Natural killer cell treated with Interleukin-12 subunit alpha and Interleukin-12 subunit beta and Interleukin-15 and Interleukin-18, amount 100 ng/mL, for 72 hours (primary cell): ENCODE data around the gene LEMD2. TPM values are rescaled to one million over a fixed set of nuclear protein-coding genes. Genes with fewer than 3 reads are reported as not detected.

Experiments
- ATAC-seq, 2 donors: fragments of 150-1000 bp; cut with Tn5 transposase in 1 of 2; sonication (Bioruptor Pico), chemical (Tn5 transposase) in 1 of 2; 2 replicates each; pipeline ENCODE4 v1.10.0; 2021
- DNase-seq: peaks from one replicate; pipeline ENCODE4 v3.0.0; 2022; ENCODE audit warnings: low spot score
- H3K27ac Mint-ChIP-seq, 2 donors: 1 replicate in 1 of 2; 2 replicates in 1 of 2; pipeline ENCODE4 v1.8.0; 2022; ENCODE audit warnings: mixed read lengths in 2 of 2, mild to moderate bottlenecking in 1 of 2, moderate library complexity in 1 of 2
- H3K27me3 Mint-ChIP-seq, 2 donors: 1 replicate in 1 of 2; 2 replicates in 1 of 2; pipeline ENCODE4 v1.8.0; 2022; ENCODE audit warnings: mixed read lengths in 2 of 2
- H3K36me3 Mint-ChIP-seq: one replicate; pipeline ENCODE4 v1.8.0; 2022; ENCODE audit warnings: mixed read lengths
- H3K4me1 Mint-ChIP-seq, 2 donors: 1 replicate in 1 of 2; 2 replicates in 1 of 2; pipeline ENCODE4 v1.8.0; 2022; ENCODE audit warnings: low read depth in 2 of 2, mixed read lengths in 2 of 2, mild to moderate bottlenecking in 1 of 2
- H3K4me3 Mint-ChIP-seq: one replicate; pipeline ENCODE4 v1.8.0; 2022; ENCODE audit warnings: mixed read lengths
- H3K9me3 Mint-ChIP-seq: 2 replicates; pipeline ENCODE4 v1.8.0; 2022; ENCODE audit warnings: mixed read lengths
- total RNA-seq, 2 donors: library from RNA; stranded (reverse); gene quantifications; one replicate each; pipeline ENCODE4 v1.2.3, GENCODE V29; 2022

LEMD2 gene
- total RNA-seq, 2 donors from 2014 or later: 62.1 to 67.6 TPM

DNA sequence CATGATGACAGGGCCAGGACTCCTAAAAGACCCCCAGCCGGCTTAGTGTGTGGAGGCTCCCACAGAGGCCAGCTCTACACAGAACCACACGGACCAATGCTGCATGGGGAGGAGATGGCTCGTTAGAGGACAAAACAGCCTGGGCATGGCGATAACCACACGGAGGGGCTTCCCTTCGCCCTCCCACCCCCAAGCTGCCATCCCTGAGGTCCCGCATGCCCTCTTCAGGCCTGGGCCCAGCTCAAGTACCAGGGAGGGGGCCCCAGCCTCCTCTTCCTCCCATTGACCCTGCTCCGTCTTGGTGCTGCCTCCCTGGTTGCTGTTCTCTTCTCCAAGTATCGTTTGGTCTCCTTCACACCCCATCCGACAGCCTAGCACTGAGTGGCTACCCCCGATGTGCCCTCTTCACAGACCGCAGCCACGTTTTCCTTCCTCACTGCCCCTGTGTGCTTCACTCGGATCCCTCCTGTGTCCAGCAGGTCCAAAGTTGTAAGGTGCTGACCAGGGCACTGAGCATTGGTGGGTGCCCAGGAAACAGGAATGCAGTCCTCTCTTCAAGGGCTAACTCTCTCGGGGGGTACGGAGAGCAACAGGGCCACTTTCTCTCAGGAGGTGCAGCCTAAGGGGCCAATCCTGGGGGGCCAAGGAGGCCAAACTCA, 24.4 kb upstream of the LEMD2 start:
- peaks cover 11 to 14% of the 10 kb centered on the region in 2 donors for H3K4me1 Mint-ChIP-seq
- no peaks in the 10 kb centered on the region for H3K9me3 Mint-ChIP-seq
- H3K4me3 Mint-ChIP-seq: no peak overlapping the region
- DNase-seq: no peak
- peaks cover 45 to 57% of the 10 kb centered on the region in 2 donors for H3K27me3 Mint-ChIP-seq
- no peak for ATAC-seq
- H3K27ac Mint-ChIP-seq: no peak overlapping the region
- H3K36me3 Mint-ChIP-seq: no peaks in the 10 kb centered on the region

- no peak overlapping the region for H3K27ac Mint-ChIP-seq
- DNase-seq: no peak
- H3K27me3 Mint-ChIP-seq: peaks cover 52 to 64% of the 10 kb centered on the region in 2 donors
- H3K4me3 Mint-ChIP-seq: no peak overlapping the region
- no peaks in the 10 kb centered on the region for H3K9me3 Mint-ChIP-seq
- H3K36me3 Mint-ChIP-seq: no peaks in the 10 kb centered on the region
- H3K4me1 Mint-ChIP-seq: peaks cover 18 to 20% of the 10 kb centered on the region in 2 donors
- ATAC-seq: no peak
These were observed 23.7 kb upstream of the LEMD2 start for GRCh38 chr6:33812669-33813068.

GRCh38 chr6:33809594-33809993, 20.7 kb upstream of the LEMD2 start:
- no peak overlapping the region for H3K4me3 Mint-ChIP-seq
- H3K27ac Mint-ChIP-seq: no peak overlapping the region
- no peak for ATAC-seq
- H3K9me3 Mint-ChIP-seq: no peaks in the 10 kb centered on the region
- peaks cover 23 to 32% of the 10 kb centered on the region in 2 donors for H3K4me1 Mint-ChIP-seq
- peaks cover 48 to 55% of the 10 kb centered on the region in 2 donors for H3K27me3 Mint-ChIP-seq
- no peaks in the 10 kb centered on the region for H3K36me3 Mint-ChIP-seq
- no peak for DNase-seq

DNA sequence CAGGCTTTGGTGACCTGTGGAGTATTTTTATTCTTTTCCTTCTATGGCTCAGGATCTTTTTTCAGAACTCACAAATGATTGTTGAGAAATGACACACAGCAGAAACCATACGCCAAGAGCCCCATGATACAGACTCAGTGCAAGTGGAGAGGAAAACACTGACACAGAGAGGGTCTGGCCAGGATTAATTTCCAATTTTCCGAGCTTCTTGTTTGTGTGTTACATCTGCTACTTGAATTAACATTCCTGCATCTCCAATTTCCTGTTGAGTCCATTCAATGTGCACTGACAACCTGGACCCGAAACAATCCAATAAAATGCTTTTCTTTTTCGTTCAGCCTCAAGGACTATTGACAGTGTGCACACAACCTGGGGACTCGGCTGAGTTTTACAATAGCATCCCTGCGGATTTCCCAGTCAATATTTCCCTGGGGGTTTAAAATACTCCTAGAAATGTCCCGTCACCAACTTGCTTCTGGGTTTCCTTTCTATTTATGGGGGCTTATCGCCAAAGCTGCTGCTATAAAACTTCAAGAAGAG, 19.8 kb upstream of the LEMD2 start:
- H3K9me3 Mint-ChIP-seq: no peaks in the 10 kb centered on the region
- H3K27ac Mint-ChIP-seq: no peak overlapping the region
- DNase-seq (no peak), ATAC-seq (no peak)
- no peak overlapping the region for H3K4me3 Mint-ChIP-seq
- peaks cover 49 to 55% of the 10 kb centered on the region in 2 donors for H3K27me3 Mint-ChIP-seq
- no peaks in the 10 kb centered on the region for H3K36me3 Mint-ChIP-seq
- H3K4me1 Mint-ChIP-seq: peaks cover 23 to 32% of the 10 kb centered on the region in 2 donors

DNA sequence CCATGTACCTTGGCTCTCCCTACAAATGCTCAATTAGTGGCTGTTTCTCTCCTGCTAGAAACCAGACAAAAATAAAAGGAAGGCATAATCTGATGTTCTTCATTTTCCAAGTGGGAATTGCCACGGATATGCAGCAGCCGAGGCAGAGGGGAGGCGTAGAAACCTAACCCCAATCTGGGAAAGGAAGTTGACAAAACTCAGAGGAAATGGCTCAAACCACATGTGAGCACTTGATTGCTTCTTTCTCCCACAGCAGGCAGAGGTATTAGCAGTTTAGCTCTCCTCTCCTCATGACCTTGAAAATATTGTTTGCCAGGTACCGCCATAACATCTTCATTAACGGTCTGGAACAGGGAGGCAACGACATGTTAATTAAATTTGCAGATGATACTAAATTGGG, 18.7 kb upstream of the LEMD2 start:
- ATAC-seq (no peak), DNase-seq (no peak)
- peak overlapping the region; percentile 64 for H3K4me3 Mint-ChIP-seq
- H3K4me1 Mint-ChIP-seq: peaks cover 23 to 29% of the 10 kb centered on the region in 2 donors
- H3K9me3 Mint-ChIP-seq: no peaks in the 10 kb centered on the region
- no peaks in the 10 kb centered on the region for H3K36me3 Mint-ChIP-seq
- peak overlapping the region; percentile 1 to 5 for H3K27ac Mint-ChIP-seq
- peaks cover 43 to 53% of the 10 kb centered on the region in 2 donors for H3K27me3 Mint-ChIP-seq

GRCh38 chr6:33806841-33807240, 17.9 kb upstream of the LEMD2 start:
- H3K9me3 Mint-ChIP-seq: no peaks in the 10 kb centered on the region
- H3K4me1 Mint-ChIP-seq: peaks cover 23 to 29% of the 10 kb centered on the region in 2 donors
- DNase-seq (no peak), ATAC-seq (peak in 1 of 2 donors; percentile 24)
- no peak overlapping the region for H3K27ac Mint-ChIP-seq
- no peak overlapping the region for H3K4me3 Mint-ChIP-seq
- H3K36me3 Mint-ChIP-seq: no peaks in the 10 kb centered on the region
- peaks cover 40 to 45% of the 10 kb centered on the region in 2 donors for H3K27me3 Mint-ChIP-seq

- H3K36me3 Mint-ChIP-seq: no peaks in the 10 kb centered on the region
- H3K27ac Mint-ChIP-seq: no peak within 1 kb of the TSS
- H3K4me1 Mint-ChIP-seq: peaks cover 15 to 18% of the 10 kb centered on the region in 2 donors
- ATAC-seq (no peak), DNase-seq (no peak)
- no peaks in the 10 kb centered on the region for H3K9me3 Mint-ChIP-seq
- H3K4me3 Mint-ChIP-seq: no peak within 1 kb of the TSS
- peaks cover 37 to 39% of the 10 kb centered on the region in 2 donors for H3K27me3 Mint-ChIP-seq
These were observed 14.7 kb upstream of the LEMD2 start, which contains the start of gene MLN for GRCh38 chr6:33803571-33804053. Gene MLN, minus strand, starts transcription at chr6:33804003. Its CDS starts 2,840 bp downstream, at chr6:33801163.

DNA sequence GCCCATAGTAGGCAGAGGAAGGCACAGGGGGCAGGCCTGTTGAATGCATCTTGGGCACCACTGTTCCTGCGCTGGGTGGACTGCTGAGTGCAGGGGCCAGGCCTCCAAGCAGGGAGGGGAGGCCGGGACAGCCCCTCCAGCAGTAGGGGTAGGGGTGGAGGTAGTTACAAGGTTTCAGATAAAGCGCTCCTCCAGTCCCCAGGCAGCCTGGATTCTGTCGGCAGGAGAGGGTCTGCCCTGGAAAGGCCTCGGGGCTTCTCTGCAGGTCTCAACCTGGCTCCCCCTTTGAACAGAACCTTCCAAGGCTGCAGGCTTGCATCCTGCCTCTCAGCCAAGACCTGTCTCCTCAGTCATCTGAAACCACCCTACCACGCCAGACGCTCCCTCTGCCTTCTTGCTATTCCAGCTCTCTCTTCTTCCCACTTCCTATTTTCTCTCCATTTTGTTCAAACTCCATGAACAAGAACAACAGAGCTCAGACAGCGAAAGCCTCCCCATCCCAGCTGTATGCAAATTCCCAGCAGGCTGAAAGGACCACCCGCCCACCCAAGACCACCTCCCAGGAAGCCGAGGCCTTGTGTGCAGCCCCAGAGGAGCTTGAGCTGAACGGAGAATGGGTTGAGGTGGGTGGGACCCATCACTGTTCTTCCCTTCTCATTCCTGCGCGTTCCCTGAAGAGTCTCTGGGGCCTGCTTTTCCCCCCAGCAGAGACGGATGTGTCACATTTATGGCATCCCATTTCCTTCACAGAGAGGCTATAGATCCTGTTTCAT, 13.4 kb upstream of the LEMD2 start:
- H3K36me3 Mint-ChIP-seq: no peaks in the 10 kb centered on the region
- H3K4me1 Mint-ChIP-seq: peaks cover 3 to 8% of the 10 kb centered on the region in 2 donors
- H3K4me3 Mint-ChIP-seq: no peak overlapping the region
- H3K27me3 Mint-ChIP-seq: peaks cover 36 to 39% of the 10 kb centered on the region in 2 donors
- H3K9me3 Mint-ChIP-seq: no peaks in the 10 kb centered on the region
- no peak overlapping the region for H3K27ac Mint-ChIP-seq
- DNase-seq: no peak
- no peak for ATAC-seq

- peaks cover 0 to under 1% of the 10 kb centered on the region in 2 donors for H3K4me1 Mint-ChIP-seq
- H3K27ac Mint-ChIP-seq: no peak overlapping the region
- H3K27me3 Mint-ChIP-seq: peaks cover 38 to 42% of the 10 kb centered on the region in 2 donors
- ATAC-seq: no peak
- no peaks in the 10 kb centered on the region for H3K9me3 Mint-ChIP-seq
- no peaks in the 10 kb centered on the region for H3K36me3 Mint-ChIP-seq
- DNase-seq: no peak
- no peak overlapping the region for H3K4me3 Mint-ChIP-seq
These were observed 12.7 kb upstream of the LEMD2 start for GRCh38 chr6:33801611-33802010.

DNA sequence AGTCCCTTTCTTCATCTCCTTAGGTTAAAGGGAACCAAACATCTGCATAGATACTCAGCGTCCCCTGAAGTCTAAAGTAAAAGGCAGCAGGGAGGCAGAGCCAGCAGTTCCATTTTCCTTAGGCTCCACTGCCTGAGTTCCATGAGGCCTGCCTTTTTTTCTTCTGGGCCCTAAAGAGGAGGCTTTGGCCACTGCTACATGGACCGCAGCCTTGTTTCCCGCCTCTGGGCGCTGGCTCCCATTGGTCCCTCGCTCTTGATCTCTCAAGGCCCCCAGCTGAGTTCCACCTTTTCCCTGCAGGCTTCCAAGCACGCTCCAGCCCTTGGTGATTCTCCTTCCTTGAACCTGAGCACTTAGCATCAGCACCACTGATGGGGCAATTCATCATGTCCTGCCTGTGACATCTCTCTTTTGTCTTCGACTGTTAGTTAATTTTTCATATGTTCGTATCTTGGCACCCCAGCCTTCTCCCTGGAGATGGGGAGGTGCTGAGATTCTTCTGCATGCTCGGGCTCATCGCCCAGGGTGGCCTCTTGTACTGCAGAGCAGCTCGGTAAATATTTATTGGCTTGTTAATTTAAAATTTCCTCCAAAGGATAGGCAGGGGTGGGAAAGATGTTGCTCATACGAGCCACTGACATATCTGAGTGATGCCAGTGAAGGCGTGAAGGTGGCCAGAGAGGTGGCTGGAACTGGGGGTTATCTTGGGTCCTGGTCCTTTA, 11.5 kb upstream of the LEMD2 start:
- Mint-ChIP-seq H3K4me3 (no peak overlapping the region), H3K4me1 (no peaks in the 10 kb centered on the region), H3K9me3 (no peaks in the 10 kb centered on the region), H3K36me3 (no peaks in the 10 kb centered on the region), H3K27me3 (peaks cover 39 to 42% of the 10 kb centered on the region in 2 donors), H3K27ac (no peak overlapping the region)
- no peak for ATAC-seq
- DNase-seq: no peak

GRCh38 chr6:33799454-33800113, 10.7 kb upstream of the LEMD2 start:
- peaks cover 34 to 40% of the 10 kb centered on the region in 2 donors for H3K27me3 Mint-ChIP-seq
- no peak overlapping the region for H3K27ac Mint-ChIP-seq
- DNase-seq (no peak), ATAC-seq (no peak)
- no peak overlapping the region for H3K4me3 Mint-ChIP-seq
- no peaks in the 10 kb centered on the region for H3K9me3 Mint-ChIP-seq
- no peaks in the 10 kb centered on the region for H3K36me3 Mint-ChIP-seq
- H3K4me1 Mint-ChIP-seq: no peaks in the 10 kb centered on the region

DNA sequence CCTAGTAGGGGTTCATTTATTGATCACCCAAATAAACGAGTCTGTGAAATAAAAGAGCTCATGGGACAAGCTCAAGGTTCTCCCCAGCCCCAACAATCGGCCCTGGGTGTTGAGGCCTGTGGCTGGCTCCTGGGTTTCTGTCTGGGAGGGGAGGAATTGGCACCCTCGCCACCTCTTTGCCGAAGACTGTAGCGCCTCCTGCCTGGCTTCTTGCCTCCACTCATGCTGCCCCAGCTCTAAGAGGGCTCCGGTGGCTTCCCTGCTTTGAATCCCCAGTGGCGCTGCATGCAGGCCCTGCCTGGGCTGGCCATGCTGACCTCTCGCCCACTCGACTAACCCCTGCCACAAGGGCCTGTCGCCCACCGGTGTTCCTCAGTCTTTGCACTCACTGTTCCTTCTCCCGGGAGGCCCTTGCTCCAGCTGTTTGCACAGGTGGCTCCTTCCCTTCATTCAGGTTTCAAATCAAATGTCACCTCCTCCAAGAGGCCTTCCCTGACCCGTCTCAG, 9.5 kb upstream of the LEMD2 start:
- H3K27ac Mint-ChIP-seq: no peak overlapping the region
- H3K27me3 Mint-ChIP-seq: peaks cover 30 to 35% of the 10 kb centered on the region in 2 donors
- no peaks in the 10 kb centered on the region for H3K36me3 Mint-ChIP-seq
- no peaks in the 10 kb centered on the region for H3K4me1 Mint-ChIP-seq
- H3K9me3 Mint-ChIP-seq: no peaks in the 10 kb centered on the region
- DNase-seq (no peak), ATAC-seq (no peak)
- no peak overlapping the region for H3K4me3 Mint-ChIP-seq
